Cerebellar cortex (tissue), 1 donor: Measurements from ENCODE around the gene FBLN2.
A peak's percentile ranks its signal among the peaks of the same experiment; 100 is the strongest.

Experiments
- DNase-seq: peaks from one replicate; pipeline ENCODE4 v3.0.0-alpha.2; 2015; ENCODE audit warnings: low spot score

Gene FBLN2

DNA sequence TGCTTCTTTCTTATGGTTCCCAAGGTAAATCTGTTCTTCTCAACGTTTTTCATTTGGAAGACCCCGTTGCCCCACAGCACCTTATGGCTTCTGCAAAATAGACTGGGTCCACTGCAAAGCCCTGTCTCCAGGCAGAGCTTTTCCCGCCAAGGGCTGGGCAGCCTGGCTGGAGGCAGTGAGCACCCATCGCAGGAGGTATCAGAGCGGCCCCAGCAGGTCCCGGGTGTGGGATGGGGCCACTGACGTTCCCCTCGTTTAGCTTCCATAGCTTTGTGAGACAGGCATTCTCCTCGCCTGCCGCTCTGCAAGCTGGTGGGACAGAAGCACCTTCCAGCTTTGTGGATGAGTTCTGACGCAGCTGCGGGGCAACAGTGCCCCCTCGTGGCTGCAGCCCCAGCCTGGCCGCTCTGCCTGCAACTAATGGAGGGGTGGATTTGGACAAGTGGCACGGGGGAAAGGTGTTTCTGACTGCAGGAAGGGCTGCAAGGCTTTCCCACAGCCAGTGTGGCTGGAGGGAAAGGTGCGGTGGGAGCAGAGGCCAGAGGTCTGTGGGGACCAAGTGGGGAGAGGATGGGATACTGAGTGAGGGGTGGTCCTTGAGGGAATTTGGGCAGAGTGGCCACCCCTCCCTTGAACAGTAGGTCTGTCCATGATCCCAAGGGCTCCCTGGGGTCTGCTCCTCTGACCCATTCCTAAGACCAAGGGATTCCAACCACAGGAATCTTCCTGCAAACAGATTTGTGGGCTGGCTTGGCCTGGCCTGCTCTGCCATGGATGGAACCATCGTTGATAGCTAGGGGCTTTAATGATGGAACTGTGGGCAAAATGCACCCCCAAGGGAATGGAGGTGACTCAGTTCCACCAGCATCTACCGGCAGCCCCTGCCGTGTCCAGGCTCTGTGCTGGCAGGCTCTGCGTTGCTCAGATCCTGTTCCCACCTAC is 99.4 kb downstream of the FBLN2 start:
- DNase-seq = peak; percentile 90

GRCh38 chr3:13650210-13651056 is 101.5 kb downstream of the FBLN2 start:
- peak; percentile 52 for DNase-seq

GRCh38 chr3:13651057-13651400 is 102.1 kb downstream of the FBLN2 start:
- DNase-seq = no peak

- DNase-seq = no peak
Measured at GRCh38 chr3:13651775-13652428, 103.0 kb downstream of the FBLN2 start.

GRCh38 chr3:13652728-13653127 is 103.8 kb downstream of the FBLN2 start:
- DNase-seq = no peak

DNA sequence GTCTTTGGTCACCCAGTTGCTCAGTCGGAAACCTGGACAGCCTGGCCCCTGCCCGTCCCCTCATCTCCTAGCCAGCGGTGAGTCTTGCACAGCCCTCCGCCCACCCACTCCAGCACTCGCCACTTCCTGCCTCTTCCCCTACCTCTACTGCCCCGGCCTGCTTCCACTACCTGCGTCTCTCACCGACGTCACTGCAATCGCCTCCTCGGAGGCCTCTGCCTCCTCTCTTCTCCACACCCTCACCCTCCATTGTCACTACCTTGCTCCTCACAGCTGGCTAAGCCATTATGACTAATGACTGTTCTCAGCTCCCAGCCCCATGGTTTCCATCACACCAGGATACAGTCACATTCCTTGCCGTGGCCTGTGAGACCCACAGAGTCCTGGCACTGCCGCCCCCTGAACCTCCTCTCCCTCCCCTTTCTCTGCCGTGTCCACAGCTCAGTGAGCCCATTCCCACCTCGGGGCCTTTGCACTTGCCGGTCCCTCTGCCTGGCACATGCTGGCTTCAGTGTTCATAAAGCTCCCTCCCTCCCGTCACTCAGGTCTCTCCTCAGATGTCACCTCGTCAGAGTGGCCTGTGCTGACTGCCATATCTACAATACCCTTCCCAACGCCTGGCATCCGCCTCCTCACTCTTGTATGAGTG is 104.8 kb downstream of the FBLN2 start:
- no peak for DNase-seq

DNA sequence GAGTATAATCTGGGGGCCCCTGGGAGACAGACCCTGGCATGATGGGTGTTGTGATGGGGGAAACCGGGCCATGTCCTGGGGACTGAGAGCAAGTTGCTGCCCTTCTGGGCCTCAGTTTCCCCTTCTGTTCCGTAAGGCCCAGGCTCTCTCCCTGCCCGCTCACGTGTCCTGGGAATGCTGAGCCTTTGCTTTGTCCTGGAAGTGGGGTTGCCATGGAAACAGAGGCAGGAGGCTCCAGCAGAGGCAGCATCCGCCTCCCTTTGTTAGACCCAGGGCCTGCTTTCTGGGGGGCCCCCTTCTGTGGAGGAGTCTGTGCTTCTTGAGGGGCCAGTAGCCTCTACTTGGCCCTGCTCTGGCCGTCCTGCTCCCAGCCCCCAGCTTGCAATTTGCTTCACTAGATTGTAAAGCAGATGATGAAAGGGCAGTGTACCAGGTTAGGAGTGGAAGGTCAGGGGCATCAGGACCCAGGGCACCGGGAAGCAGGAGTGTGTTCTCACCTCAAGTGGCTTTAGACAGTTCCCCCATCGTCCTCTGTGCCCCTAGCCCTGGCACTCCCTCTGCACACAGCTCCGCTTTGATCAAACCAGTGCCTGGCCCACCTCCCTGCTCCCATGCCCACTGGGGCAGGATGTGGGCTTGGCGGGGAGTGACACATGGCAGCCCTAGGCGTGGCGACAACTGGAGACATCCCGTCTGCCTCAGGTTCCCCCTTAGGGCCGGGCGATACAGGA is 105.6 kb downstream of the FBLN2 start:
- DNase-seq = no peak

DNA sequence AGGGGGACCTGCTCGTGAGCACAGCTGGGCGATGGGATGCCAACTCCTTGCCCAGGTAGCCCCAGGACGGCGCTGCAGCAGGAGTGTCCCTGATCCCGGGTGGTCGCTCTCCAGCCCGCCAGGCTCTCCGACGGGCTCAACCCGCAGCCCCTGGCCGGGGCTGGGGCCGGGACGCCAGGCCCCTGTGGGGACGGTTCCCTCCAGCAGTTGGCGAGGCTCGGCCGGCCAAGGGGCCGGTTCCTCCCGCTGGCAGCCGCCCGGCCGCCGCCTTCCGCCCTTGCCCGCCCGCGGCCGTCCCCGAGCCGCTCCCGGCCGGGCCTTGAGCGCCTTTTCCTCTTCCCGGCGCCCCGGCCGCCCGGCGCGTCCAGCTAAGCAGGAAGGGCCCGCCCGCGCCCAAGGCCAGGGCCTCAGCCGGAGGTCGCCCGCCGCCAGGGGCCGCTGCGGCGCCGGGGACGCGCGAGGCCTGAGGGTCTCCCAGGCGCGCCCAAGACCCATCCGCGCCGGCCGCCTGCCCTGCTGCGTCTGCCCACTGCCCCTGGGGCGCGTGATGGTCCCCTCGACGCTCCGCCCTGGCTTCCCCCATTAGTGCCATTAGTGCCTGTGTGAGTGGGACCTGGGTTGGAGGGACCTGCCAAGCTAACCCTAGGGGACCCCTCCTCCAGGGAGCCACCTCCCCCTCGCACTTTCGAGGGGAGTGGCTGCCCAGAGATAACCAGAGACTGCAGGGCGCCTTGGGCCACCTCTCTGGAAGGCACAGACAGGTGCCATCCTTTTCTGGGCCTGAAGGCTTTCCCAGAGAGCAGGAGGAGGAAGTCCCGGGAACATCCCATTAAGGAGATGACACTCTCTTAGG is 106.4 kb downstream of the FBLN2 start:
- DNase-seq = no peak

DNA sequence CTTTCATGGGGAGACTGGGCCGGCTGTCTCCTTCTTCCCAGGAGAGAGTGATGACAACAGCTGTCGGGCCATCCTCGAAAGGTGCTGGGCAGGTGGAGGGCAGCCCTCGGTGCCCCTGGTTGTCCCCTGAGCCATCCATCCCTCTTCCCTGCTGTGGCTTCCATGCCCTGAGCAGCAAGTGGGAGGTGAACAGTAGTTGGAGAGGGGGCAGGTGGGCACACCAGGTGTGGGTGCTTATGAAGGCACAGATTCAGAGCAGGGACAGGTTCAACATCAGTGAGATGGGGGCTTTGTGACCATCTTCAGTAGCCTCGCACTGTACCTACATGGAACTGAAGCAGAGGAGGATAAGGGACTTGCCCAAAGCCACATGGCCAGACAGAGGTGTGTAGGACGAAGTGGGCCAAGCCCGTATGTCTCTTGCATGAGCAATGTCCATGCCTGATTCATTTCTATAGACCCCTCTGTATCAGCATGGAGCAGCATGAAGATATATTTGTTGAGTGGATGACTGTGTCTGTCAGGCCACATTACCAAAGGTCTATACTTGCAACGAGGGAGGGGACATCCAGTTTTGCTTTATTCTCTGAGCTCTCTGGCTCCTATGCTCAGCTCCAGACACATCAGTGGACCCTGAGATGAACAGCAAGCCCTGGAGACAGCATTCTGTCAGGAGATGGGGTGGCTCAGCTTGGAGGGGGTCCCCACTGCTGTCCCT is 107.8 kb downstream of the FBLN2 start:
- no peak for DNase-seq

- DNase-seq = peak; percentile 39
Measured at GRCh38 chr3:13657660-13658435, 108.9 kb downstream of the FBLN2 start.

DNA sequence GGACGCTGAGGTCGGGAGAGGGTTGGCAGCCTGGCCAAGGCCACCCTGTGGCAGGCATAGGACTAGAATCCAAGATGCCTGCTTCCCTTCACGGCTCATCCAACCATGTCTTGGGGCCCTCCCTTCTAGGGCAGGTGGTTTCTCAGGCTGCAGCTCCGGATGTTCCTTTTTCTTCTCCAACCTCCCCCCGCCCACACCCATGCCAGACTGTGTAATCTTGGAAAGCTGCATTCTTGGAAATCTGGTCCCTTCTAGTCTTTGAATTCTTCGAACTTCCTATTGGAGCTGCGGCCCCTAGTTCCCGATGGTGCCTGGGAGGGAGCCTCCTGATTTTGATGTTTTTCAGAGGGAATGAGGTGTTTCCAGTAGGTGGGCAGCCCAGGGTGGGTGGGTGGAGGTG is 109.8 kb downstream of the FBLN2 start:
- no peak for DNase-seq

DNA sequence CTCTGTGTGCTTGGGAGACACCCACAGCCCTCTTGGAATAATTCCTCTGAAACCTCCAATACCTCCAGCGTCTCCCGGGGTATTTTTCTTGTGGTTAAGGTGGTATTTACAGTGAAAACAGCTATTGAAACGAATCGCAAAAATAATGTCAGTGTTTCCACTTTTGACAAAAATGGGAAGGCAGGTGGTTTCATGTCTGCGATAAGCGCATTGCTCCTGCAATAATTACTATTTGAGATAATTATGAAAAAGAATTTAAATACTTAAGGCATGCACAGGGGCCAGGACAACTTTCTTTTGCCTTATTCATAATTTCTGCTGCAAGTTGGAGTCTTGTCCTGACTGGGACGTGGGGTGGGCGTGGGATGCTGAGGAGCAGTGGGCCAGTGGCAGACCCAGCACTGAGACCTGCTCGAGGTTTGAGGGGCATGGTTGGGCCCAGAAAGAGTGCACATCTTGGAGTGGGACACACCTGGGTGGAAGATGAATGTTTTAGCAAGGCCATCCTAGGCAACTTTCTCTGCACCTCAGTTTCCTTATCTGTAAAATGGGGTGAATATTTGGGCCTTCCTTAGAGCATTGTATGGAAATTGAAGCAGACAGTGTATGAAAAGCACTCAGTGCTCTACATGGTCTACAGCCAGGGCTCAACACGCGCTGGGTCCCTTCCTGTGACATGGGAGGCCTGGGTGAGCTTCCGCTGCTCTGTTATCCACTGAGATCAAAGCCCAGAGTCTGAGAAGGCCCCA is 110.5 kb downstream of the FBLN2 start:
- no peak for DNase-seq

- no peak for DNase-seq
Measured at GRCh38 chr3:13660042-13660874, 111.3 kb downstream of the FBLN2 start.

DNA sequence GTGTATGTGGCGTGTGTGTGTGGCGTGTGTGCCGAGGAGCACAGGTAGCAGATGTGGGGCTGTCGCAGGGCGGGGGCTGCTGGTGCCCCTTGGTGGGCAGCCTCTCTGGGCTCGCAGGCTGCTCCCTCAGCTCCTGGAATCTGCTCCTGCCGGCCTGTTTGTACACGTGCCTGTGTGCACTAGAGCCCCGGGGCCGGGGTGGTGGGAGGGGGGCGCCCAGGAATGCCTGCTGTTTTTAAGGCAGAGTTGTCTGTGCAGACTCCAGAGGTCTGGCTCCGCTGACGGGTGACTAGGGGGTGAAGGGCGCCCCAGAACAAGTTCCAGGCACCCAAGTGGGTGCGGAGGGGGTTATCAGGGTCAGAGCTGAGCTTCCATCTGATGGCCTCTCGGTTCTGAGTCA is 112.2 kb downstream of the FBLN2 start:
- DNase-seq = no peak

GRCh38 chr3:13662238-13662847 is 113.4 kb downstream of the FBLN2 start:
- no peak for DNase-seq

DNA sequence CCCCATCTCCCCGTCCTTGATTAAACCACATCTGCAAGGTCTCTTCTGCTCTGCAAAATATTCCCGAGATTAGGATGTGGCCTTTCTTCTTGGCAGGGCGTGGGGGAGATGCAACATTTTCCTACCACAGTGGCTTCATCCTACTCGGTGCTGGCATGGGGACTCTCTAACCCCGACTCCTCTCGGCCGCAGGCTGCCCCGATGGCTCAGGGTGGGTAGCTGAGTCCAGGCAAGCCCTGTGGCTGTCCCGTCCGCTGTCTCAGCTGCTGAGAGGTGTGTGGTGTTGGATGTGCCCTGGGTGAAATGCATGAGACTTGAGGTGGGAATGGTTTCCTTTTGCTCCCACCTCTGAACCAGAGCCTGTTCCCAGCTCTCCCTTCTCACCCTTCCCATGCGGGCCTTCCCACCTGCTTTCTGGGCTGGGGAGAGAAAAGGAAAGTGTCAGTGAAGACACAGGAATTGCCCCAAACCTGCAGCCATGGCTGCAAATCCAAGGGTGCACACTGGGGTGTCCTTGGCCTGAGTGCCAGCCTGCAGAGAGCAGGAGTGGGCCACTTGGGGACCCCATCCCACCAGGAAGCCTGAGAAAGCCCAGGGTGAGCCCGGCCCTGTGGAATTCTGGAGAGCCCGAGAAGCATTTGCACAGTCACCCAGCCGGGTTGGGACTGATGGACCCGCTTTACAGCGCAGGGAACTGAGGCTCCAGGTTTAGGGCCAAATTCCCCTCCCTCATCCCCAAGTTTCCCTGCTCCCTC is 115.0 kb downstream of the FBLN2 start:
- no peak for DNase-seq
